GM10847 (cell line): ENCODE data around the gene OASL.

Experiments used
- POLR2A ChIP-seq: IDR thresholded peaks from 2 replicates; pipeline ENCODE4 v1.6.1; 2011; ENCODE audit not compliant: insufficient read length; ENCODE audit errors: extremely low read depth

The OASL gene, protein sequence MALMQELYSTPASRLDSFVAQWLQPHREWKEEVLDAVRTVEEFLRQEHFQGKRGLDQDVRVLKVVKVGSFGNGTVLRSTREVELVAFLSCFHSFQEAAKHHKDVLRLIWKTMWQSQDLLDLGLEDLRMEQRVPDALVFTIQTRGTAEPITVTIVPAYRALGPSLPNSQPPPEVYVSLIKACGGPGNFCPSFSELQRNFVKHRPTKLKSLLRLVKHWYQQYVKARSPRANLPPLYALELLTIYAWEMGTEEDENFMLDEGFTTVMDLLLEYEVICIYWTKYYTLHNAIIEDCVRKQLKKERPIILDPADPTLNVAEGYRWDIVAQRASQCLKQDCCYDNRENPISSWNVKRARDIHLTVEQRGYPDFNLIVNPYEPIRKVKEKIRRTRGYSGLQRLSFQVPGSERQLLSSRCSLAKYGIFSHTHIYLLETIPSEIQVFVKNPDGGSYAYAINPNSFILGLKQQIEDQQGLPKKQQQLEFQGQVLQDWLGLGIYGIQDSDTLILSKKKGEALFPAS

DNA sequence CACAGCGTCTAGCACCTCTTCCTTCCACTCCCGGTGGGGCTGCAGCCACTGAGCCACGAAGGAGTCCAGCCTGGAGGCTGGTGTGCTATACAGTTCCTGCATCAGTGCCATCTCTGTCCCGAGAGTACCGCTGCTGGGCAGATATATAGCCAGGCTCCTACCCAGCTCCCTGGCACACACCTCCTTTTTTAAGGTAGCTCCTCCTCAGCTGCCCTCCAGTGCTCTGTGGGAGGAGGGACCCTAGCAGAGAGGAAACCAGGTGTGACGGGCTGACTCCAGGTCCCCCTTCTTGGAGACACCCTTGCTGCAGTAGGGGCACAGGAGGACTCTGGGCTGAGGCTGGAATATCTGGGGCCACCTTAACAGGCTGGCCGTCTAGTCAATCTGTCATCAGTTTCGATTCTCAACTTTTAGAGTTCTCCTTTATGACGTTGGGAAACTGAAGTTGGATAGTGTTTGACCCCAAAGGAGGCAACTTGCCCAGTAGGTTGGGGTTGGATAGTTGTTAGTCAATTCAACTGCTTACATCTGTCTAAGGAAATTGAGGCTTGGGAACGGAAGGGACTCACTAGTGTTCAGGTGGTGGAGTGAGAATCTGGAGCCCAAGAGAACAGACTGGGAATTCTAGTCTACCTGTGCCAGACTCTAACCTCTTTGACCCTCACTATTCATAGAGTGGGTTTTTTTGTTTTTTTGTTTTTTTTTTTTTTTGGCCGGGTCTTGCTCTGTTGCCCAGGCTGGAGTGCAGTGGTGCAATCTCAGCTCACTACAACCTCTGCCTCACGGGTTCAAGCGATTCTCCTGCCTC is at the start of gene OASL:
Gene OASL, minus strand, starts transcription at position 386 of the 808 bp plus-strand sequence. Its CDS starts 275 bp downstream, at position 111.
- peak; percentile 84 for TF ChIP-seq POLR2A

DNA sequence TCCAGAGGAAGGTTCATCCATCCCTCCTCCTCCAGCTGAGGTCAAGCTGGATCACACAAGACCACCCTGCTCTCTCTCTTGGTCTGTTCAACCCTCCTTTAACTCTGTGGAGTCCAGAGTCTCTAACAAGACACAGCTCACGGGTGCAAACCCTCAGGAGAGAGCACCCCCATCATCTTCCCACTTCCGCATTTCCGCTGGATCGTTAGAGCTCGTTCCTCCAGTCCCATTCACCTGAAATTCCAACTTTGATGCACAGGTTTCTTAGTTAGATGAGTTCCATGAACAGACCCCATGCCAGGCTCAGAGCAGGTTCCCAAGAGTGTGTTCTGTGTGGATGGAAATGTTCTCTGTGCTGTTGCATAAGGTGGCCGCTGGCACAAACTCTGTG is 49.1 kb upstream of the OASL start:
- TF ChIP-seq POLR2A, result no peak

DNA sequence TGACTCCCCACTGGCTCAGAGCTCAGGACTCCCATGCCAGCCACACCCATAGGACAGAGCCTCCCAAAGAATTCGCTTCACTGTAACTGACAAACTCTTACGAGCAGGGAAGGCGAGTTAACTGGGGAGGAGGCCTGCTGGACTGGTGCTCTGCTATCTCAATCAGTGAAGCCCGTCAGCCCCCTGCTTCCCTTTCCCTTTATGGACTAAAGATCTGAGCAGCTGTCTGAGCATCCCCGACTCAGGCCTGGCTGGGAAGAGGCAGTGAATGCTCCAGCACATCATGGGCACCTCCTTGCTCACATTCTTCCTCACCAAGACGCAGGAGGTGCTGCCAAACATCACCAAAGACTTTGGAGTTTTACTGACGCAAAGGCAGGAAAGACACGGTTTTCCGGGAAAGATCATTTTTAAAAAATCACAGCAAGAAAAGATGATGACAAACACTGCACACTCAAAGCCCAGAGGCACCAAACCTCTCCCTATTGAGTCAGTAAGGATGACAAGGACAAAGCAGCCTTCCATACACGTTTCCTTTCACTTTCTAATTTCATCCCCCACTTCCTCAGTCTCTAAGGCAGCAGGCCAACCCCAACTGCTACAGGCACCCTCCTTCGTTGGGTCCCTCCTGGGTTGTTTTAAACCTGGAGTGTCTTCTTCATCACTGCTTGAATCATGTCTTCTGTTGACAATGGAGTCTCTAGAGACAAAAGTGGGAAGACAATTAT is 48.6 kb upstream of the OASL start:
- TF ChIP-seq POLR2A, result no peak

DNA sequence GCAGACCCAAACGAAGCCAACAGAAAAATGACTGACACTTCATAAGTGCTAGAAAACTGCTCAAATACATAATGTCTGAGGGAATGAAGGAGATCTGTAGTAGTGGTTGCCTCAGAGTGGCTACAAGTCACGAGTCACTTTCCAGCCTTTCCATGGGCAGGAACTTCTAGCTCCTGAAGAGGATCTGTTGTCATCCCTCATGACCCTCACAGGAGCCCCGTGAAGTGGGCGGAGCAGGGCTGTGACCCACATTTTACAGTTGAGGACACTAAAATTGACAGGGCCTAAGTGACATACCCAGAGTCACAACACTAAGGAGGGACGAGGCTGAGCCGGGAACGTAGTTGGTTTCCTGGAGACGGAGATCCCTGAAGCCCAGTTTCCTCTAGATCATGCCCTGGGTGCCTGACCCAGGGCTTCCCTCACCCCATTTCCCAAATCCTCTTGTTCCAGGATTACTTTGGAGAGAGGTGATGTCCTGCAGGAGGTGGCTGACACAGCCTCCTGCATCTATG is 47.8 kb upstream of the OASL start:
- no peak for TF ChIP-seq POLR2A

DNA sequence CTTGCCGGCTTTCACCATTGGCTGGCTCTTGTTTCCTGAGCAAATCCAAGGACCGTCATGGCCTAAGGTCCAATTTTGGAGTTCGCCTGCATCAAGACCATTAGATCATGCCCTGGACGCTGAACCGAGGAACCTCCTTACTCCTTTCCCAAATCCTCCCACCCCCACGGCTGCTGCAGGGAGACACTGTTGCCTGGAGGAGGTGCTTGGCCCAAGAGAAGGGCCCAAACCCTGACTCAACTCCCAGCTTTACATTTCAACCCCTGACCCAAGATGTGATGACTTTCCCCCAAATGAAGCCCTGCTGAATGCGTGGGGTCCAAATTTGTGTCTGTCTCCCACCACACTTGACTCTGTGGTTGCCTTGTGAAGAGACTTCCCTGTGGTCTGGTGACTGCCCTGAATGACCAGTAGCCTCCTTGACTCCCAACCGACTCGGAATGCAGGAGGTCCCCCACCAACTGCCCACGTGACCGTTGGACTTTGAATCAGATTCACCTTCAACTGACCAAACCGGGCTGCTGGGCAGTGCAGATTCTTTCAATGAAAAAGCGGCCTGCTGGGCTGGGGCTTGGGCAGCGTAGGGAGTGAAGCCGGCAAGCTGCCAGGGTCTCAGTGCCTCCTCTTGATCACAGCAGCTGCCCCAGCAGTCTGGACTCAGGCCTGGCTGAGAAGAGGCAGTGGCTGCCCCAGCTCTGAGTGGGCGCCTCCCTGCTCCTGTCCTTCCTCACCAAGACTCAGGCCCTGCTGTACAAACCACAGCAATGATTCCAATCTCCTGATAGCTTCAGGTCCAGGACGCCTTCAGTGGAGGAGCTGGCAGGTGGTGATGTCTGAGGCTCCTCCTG is 46.7 kb upstream of the OASL start:
- TF ChIP-seq POLR2A, result no peak

DNA sequence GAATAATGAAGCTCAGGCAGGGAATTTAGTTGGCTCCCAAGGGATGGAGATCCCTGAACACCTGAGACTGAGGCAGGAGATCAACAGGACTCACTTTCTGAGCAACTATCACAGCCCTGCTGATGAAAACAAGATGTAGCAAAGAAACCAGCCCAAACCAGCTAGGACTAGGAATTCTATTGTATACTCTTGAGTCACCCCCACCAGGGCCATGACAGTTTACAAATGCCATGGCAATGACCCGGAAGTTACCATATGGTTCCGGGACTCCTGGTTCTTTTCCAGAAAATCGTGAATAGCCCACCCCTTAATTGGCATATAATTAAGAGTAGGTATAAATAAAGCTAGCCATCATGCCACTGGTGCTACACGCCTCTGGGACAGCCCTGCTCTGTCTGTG is 46.0 kb upstream of the OASL start:
- TF ChIP-seq POLR2A, result no peak

DNA sequence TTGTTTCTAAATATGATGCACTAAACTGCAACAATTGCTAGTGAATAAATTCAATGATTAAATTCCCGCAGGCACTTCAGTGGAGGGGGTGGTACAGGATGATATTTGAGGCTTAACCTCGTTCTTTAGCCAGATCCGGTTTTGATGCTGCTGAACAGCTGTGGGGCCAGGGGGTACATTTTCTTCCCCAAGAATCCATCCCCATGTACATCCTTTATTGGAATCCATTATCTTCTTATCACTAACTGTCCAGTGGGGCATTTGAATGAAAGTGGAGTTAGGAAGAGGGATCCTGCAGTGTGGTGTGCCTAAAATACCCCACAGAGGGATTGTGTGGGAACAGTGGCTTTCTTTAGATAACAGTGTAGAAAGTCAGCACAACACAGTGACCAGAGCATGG is 45.2 kb upstream of the OASL start:
- no peak for TF ChIP-seq POLR2A

DNA sequence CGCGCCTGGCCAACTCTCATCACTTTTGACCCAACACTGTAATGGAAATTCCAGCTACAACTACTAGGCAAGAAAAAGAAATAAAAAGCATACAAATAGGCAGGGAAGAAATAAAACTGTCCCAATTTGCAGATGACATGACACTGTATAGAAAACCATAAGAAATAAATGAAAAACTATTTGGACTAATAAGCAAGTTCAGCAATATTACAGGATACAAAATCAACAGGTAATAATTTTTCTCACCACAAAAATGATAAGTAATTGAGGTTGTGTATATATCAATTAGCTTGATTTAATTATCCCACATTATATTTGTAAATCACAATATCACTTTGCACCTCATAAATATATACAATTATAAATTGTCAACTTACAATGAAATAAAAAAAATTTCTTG is 41.9 kb upstream of the OASL start:
- no peak for TF ChIP-seq POLR2A

DNA sequence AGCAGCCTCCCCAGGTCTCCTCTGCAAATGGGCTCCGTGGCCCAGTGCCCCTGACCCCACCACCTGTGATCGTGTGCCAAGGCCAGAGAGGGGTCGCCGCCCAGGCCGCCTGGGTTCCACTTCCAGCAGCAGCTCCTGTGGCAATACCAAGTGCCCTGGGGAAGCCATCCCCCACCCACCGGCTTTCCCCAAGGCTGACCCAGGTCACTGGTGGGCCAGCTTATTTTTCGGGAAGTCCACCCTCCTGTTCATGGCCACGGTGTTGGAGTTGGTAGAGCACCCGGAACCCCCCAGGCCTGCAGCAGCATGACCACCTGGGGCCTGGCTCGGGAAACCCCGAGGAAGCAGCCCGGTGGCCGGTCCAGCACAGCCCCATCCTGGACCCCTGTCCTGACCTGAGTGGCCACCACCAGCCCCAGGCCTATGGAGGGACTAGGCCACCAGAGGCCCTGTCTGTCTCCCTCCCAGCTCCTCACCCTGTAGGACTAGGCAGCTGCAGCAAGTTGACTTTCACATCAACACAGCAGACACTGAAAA is 40.8 kb upstream of the OASL start:
- TF ChIP-seq POLR2A, result no peak

DNA sequence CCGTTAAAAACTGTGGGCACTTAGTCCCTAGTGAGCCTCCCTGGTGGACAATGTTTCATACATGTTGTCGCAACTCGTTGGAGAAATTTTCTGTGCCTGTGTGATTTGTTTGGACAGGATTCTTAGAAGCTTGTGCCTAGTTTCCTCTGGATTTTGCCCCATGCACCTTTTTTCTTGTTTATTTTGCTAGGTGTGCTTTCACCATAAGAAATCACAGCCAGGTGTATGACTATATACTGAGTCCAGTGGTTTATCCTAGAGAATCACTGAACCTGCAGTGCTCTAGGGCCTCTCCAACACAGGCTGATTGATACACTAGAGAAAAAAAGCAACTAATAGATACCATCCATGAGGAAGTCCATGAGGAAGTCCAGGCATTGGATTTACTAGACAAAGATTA is 33.1 kb upstream of the OASL start:
- no peak for TF ChIP-seq POLR2A

DNA sequence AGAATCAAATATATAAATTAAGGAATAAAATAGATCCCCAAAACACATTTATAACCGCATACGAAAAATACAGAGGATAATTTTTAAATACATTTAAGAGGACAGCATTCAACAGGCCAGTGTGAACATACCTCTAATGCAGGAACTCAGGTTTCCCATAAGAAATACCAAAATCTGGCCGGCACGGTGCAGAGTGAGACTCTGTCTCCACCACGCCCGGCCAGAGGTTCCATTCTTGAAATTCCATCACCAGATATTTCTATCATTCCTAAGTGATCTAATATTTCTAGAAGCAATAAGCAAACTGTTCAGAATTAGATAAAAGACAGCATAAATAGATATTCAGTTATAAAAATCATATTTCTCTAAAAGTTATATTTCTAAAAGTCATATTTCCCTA is 30.2 kb upstream of the OASL start:
- TF ChIP-seq POLR2A, result no peak

DNA sequence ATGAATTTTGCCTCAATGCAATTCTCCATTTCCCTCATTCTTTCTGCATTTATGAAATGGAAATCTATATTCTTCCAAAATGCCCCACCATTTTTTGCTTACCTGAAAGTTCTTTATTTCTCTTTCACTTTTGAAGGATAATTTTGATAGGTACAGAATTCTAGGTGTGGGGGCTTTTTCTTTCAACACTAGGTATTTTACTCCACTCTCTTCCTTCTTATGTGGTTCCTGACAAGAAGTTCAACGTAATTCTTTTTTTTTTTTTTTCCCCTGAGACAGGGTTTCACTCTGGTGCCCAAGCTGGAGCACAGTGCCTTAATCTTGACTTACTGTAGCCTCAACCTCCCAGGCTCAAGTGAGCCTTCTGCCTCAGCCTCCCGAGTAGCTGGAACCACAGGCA is 26.3 kb upstream of the OASL start:
- no peak for TF ChIP-seq POLR2A

DNA sequence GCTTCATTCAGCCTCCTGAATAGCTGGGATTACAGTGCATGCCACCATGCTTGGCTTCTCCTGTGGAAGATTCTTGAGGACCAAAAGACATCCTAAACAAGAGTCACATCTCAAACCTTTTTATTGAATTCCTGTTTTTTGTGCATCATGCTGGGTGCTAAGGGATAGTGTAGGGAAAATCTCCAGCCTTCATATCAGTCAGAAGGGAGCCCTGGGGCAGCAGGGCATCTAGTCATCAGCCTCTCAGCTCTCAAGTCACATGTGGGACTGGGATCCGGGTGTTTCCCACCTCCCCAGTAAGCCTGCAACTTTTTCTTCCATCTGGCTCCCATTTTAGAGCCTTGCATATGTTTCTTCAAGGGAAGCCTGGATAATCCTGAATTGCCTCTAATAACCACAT is 25.1 kb upstream of the OASL start:
- TF ChIP-seq POLR2A, result no peak

DNA sequence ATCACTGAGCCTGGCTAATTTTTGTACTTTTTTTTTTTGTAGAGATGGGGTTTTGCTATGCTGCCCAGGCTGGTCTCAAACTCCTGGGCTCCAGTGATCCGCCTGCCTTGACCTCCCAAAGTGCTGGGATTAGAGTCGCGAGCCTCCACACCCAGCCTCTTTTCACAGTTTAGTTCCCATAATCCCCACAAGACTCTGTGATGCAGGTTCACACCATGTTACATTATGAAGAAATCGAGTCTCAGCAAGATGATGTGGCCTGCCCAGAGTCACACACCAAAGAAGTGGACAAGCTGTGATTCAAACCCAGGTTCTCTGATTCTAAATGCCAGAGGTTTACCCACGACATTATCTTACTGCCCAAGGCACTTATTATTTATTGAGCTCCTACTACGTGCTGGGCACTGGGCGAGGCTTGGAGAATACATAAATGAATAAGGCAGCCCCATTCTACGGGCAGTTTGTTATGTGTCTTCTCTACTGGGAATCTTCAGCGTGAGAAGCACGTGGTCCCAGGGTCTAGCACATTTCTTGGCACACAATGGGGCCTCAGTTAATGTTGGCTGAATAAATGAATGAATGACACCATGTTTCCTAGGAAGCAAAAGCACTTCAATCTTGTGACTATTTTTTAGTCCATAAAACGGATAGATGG is 23.5 kb upstream of the OASL start:
- no peak for TF ChIP-seq POLR2A
